A673 (cell line): ENCODE results near the gene SNX30.

Experiments
- CTCF ChIP-seq: fragments of 300-800, 200-600 bp; sonication (generic); conservative IDR thresholded peaks from 2 replicates; pipeline ENCODE4 v1.5.1; 2017; ENCODE audit warnings: low read depth, mild to moderate bottlenecking, antibody characterized with exemption, low read length, moderate library complexity, mixed read lengths
- EZH2 ChIP-seq: fragments of 200-600 bp; sonication (generic); IDR thresholded peaks from 2 replicates; pipeline ENCODE4 v1.6.1; 2017; ENCODE audit warnings: borderline replicate concordance, low read depth, mild to moderate bottlenecking, mixed read lengths, antibody characterized with exemption, low read length; ENCODE audit not compliant: poor library complexity, severe bottlenecking

- TF ChIP-seq CTCF (no peak), EZH2 (no peak)
Measured at GRCh38 chr9:112846528-112847488, 96.2 kb downstream of the SNX30 start.
